GM12872 (cell line): ENCODE data around the gene IL1R2.

Source experiments
- TF ChIP-seq, protein P1 (sequence below): IDR thresholded peaks from 3 replicates; pipeline ENCODE4 v1.5.1; 2011; ENCODE audit warnings: low read depth, mild to moderate bottlenecking, low read length, moderate library complexity; ENCODE audit not compliant: insufficient read depth

IL1R2 gene

GRCh38 chr2:102062802-102063201, 71.0 kb downstream of the IL1R2 start:
- TF ChIP-seq, protein P1, sequence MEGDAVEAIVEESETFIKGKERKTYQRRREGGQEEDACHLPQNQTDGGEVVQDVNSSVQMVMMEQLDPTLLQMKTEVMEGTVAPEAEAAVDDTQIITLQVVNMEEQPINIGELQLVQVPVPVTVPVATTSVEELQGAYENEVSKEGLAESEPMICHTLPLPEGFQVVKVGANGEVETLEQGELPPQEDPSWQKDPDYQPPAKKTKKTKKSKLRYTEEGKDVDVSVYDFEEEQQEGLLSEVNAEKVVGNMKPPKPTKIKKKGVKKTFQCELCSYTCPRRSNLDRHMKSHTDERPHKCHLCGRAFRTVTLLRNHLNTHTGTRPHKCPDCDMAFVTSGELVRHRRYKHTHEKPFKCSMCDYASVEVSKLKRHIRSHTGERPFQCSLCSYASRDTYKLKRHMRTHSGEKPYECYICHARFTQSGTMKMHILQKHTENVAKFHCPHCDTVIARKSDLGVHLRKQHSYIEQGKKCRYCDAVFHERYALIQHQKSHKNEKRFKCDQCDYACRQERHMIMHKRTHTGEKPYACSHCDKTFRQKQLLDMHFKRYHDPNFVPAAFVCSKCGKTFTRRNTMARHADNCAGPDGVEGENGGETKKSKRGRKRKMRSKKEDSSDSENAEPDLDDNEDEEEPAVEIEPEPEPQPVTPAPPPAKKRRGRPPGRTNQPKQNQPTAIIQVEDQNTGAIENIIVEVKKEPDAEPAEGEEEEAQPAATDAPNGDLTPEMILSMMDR, result no peak

DNA sequence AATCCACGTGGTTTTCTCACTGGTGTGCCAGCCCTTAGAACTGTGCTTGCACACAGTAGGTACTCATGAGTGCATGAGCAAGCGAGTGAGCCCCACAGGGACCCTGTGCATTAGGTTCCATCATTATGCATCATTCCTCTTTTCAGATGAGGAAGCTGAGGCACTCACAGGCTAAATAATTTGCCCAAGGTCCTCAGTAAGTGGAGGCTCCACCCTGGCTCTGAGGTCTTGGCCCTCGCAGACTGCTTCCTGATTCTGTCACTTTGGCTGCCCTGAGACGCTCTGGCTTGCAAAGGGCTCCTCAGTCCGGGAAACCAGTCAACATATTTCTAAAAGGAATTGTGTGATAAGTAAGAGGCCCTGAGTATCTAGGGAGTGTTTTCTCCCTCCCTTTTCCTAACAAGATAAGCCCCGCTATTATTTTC, 71.7 kb downstream of the IL1R2 start:
- TF ChIP-seq, protein P1, result no peak

DNA sequence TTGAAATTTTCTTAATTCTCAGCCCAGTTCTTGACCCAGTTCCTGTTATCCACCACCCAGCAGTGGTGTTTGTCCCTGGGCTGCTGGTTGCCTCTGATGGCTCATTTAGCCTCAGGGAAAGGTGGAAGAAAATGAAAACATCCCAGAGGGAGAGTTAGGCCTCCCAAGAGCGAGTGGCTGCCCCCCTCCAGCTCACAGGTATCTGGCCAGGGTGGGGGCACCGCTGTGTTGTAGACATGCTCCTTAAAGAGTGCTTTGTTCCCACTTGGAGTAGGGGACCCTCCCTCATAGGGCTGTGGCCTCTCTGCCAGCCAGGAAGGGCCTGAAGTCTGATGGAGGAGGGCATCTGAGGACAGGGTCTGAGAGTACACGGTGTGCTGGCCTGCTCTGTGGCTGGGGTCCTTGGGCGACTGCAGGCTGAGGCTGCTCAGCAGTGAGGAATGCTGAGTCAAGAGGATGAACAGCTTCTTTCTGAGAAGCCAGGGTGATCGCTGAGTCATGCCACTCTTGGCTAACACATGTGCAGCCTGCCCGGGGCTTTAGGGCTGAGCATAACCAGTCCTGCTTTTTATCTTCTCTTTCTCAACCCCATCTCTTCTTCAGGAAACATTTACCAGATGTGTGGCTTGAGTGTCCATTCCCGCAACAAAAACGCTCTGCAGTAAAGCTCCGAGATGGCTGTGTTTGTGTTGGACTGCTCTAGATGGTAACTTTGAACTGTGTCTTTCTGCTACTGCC, 72.3 kb downstream of the IL1R2 start:
- TF ChIP-seq, protein P1, result no peak

DNA sequence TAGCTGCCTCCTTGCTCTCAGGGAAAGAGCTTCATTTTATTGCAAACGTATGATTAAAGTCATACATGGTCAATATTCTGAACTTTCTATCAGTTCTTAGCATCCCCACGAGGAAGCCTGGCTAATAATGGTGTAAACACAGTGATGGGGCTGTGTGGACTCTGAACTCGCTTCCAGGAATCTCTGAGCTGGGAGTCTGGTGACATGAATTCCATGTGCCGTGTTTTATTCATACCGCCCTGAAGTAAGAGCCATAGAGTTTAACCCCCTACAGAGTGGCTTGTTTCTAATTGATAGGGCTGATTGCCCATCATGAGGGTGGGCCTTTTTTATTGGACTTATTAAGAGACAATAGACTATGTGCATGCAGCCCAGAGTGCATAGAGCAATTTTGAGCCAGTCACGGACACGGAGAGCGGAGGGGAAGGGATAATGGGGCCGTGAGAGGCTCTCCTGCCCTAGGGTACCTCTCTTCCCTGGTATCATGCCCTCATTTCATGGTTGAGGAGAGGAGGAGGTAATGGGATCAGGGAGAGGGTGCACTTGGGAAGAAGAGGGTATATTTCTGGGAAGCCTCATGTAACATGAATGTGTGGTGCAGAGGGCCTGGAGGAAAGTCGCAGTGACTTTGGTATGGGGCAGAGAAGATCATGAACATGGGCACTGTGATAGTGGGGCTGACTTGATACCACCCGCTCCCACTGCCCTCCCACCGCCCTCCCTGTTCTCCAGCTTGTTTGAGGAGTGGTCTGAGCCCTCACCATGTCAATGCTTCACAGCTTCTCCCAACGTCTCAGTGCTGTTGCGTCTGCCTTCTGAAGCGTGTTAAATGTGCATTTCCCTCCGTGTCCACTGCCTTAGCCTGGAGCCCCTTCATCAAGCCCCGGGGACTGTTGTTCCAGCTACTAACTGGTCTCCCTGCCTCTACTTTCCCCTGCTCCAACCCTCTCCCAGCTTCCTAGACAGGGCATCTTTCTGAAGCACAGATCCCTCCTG, 73.2 kb downstream of the IL1R2 start:
- TF ChIP-seq, protein P1, result no peak

DNA sequence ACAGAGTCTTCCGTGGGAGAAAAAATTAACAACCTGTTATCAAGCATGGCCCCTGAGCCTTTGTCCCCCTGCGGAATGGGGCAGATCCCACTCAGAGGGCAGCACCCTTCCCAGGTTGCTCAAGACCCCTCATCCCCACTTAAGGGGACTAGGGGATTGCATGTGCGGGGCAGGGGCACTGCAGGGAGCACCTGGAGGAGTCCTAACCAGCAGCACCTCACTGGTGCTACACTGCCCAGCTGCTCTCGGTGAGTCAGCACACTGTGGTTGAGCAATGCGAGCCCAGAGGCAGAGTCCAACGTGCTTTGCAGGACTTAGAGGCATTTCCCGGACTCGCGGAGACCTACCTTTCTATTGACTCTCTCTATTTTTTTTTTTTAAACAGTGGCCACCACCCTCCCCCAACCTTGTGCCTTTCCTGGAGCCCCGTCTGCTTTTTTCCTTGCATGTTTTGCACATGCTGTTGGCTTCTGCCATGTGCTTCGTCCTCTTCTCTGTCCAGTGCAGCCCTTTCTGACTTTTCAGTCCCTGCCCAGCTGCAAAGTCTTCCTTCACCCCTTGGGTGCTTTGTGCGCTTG, 74.0 kb downstream of the IL1R2 start:
- TF ChIP-seq, protein P1, result no peak

- TF ChIP-seq, protein P1, result no peak
These were observed 74.8 kb downstream of the IL1R2 start for GRCh38 chr2:102066554-102066953.
